ENCODE measurements around the gene PRM3.

PRM3 gene, protein sequence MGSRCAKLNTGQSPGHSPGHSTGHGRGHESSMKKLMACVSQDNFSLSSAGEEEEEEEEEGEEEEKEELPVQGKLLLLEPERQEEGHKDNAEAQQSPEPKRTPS

DNA sequence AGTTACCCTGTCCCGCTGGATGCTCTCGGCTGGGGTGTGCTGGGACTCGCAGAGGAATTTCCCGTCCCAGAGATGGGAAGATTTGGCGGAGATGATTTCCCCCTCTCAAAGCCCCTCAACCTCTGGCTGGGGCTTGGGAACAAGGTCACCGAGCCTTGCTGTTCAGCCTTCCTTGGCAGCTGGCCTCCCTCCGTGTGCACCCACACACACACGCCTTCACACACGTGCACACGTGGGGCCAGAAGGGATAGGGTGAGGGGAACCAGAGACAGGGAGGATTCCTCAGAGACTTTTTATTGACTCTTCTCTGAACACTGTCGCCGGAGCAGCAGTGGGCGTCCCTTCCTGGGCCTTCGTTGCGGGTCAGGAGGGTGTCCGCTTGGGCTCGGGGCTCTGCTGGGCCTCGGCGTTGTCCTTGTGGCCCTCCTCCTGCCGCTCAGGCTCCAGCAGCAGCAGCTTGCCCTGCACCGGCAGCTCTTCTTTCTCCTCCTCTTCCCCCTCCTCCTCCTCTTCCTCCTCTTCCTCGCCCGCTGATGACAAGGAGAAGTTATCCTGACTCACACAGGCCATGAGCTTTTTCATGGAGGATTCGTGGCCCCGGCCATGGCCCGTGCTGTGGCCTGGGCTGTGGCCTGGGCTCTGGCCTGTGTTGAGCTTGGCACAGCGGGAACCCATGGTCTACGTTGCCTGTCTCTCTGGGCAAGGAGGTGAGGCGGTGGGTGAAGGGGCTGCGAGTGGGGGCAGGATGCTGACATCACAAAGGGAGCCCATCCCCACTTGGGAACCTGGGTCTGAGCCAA, at the start of gene PRM3:
TSS of gene PRM3 (minus strand) at position 709 of the 800 bp plus-strand sequence. CDS start at position 675, 34 bp downstream.
- DNase-seq (ENCODE audit: low spot score) = no peak

DNA sequence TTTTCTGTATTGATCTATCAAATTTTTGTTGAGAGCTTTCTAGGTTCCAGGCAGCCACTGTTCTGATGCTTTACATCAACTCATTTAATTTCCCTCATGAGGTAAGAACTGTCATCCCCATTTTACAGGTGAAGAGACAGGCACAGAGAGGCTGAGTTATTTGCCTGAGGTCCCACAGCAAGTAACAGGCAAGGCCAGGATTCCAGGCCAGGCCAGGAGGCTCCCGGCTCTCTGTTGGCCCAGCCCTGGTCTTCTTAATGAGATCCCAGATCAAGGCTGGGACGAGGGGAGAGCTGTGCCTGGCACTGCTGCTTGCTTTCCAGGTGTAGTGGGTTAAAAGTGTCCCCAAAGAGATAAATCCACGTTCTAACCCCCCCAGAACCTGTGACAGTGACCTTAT, 49.4 kb upstream of the PRM3 start:
- no peak for DNase-seq (ENCODE audit: low spot score)

DNA sequence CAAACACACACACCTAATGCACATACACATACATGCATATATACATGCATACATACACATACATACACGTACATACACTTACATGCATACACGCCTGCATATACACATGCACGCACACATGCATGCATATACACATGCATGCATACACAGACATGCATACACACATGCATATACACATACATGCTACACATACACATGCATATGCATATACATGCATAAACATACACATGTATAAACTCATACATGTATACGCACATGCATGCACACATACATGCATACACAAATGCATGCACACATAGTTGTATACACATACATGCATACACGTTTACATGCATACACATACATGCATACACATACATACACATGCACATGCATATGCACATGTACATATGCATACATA, 48.2 kb upstream of the PRM3 start:
- no peak for DNase-seq (ENCODE audit: low spot score)

DNA sequence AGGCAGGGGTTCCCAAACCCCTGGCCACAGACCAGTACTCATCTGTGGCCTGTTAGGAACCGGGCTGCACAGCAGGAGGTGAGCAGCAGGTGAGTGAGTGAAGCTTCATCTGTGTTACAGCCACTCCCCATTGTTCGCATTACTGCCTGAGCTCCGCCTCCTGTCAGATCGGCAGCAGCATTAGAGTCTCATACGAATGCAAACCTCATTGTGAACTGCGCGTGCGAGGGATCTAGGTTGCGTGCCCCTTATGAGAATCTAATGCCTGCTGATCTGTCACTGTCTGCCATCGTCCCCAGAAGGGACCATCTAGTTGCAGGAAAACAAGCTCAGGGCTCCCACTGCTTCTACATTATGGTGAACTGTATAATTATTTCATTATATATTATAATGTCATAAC, 46.7 kb upstream of the PRM3 start:
- DNase-seq (ENCODE audit: low spot score) = no peak

DNA sequence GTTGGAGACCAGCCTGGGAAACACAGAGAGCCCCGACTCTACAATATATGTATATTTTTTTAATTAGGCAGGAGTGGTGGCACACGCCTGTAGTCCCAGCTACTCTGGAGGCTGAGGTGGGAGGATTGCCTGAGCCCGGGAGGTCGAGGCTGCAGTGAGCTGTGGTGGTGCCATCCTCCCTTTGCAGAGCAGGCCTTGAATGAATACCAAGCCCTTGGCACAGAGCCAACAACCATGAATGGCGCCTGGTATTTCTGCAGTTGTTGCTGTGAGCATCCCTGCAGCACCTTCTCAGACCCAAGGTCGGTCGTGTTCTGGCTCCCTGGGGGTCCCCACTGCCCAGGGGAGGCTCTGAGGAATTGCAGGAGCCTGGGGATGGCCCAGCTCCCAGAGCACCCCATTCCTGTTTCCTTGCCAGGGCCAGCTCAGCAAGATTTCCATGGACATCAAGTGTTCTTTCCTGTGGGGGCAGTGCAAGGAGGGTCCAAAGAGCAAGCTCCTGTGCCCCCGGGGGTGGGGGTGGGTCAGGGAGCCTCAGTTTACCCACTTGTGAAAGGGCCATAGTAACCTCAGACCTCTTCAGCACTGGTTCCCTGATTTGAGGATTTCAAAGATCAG, 46.2 kb upstream of the PRM3 start:
- DNase-seq (ENCODE audit: low spot score) = no peak

DNA sequence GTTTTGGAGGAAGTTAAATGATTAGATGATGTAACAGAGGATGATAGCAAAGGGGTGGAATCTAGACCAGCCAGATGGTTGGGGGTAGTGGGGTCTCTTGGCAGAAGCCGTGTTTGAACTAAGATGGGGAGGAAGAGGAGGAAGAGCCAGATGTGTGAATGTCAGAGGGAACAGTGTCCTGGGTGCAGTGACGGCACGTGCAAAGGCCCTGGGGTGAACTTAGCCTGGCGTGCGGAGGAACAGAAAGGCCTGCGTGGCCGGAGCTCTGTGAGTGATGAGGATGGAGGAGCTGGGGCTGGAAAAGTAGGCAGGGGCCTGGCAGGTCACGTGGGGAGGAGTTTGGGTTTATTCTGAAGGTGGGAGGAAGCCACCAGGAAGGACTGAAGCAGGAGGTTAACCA, 45.4 kb upstream of the PRM3 start:
- no peak for DNase-seq (ENCODE audit: low spot score)

DNA sequence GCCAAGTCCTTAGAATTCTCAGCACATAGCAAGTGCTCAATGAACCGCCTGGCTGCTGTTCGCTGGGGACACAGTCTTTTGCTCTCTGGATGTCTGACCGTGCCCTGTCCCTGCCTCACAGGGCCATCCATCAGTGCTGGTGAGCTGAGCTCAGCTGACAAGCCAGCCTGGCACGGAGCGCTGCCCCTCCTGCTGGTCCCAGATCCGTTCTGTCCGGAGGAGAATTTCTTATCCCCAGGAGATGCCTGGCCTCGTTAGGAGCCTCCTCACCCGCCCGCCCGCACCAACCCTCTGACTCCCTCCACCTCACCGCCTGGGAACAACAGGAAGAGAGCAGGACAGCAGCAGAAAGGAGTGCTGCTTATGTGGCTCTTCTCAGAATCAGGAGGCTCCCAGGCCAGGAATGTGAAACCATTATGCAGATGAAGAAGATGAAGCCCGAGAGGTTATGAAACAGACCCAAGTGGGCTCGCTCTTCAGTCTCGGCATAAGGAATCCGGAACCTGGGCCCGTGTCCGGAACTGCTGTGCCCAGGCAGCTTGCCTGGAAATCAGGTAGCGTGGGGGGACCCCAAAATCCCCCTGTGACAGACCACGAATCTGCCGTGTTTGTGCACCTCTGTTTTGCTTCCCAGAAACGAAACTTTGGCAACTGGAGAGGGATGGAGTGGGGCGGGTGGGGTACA, 43.0 kb upstream of the PRM3 start:
- no peak for DNase-seq (ENCODE audit: low spot score)

GRCh38 chr16:11315510-11315909, 42.1 kb upstream of the PRM3 start:
- DNase-seq (ENCODE audit: low spot score) = no peak

GRCh38 chr16:11314309-11314894, 41.0 kb upstream of the PRM3 start:
- DNase-seq (ENCODE audit: low spot score) = no peak

GRCh38 chr16:11313493-11314308, 40.3 kb upstream of the PRM3 start:
- no peak for DNase-seq (ENCODE audit: low spot score)

DNA sequence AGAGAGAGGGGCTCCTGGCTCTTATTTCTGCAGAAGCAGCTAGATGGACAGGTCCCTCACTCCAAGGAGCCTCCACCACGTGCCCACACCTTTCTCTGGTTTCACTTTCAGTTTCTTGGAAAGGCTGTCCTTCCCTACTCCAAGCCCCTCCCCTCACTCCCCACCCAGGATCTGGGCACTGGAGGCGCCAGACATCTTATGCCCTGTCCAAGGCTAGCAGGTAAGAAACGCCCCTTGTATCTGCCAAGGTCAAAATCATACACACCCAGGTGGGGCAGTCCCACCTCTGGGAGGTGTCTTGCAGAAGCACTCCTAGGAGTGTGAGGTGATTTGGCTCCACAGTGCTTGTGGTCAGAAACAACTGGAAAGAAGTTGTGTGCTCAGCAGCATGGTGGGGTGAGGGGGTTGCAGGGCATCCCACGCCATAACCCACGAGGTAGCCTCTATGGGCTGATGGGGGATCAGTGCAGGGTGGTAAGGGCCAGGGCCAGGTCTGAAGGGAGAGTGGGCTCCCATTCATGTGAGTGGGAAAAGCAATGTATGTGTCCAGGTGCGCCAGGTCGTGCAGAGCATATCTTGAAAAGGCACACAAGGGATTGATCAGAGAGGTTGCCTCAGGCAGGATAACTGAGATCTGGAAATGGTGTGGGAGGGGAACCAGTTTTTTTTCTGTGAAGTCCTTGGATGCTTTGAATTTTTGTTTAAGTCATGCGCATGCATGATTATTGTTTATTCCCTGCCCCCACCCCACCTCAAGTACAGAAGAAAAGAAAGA, 39.5 kb upstream of the PRM3 start:
- no peak for DNase-seq (ENCODE audit: low spot score)

GRCh38 chr16:11310997-11311561, 37.6 kb upstream of the PRM3 start:
- DNase-seq (ENCODE audit: low spot score) = no peak

DNA sequence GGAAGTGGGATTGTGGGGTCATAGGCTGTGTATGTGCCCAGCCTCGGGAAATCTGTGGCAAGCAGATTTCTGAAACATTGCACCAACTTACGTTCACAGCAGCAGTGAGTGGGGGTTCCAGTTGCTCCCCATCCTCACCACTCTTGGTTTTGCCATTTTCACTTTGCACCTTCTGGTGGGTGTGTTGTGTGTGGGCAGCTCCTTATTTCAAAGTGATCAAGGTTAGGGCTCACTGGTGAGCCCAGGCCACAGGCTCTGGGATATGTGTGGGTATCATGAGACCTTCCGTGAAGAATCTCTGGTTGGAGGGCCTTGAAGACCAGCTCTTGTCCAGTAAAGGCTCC, 37.2 kb upstream of the PRM3 start:
- no peak for DNase-seq (ENCODE audit: low spot score)

GRCh38 chr16:11309895-11310633, 36.6 kb upstream of the PRM3 start:
- no peak for DNase-seq (ENCODE audit: low spot score)

GRCh38 chr16:11308493-11309283, 35.3 kb upstream of the PRM3 start:
- no peak for DNase-seq (ENCODE audit: low spot score)

GRCh38 chr16:11307639-11308492, 34.4 kb upstream of the PRM3 start:
- no peak for DNase-seq (ENCODE audit: low spot score)

DNA sequence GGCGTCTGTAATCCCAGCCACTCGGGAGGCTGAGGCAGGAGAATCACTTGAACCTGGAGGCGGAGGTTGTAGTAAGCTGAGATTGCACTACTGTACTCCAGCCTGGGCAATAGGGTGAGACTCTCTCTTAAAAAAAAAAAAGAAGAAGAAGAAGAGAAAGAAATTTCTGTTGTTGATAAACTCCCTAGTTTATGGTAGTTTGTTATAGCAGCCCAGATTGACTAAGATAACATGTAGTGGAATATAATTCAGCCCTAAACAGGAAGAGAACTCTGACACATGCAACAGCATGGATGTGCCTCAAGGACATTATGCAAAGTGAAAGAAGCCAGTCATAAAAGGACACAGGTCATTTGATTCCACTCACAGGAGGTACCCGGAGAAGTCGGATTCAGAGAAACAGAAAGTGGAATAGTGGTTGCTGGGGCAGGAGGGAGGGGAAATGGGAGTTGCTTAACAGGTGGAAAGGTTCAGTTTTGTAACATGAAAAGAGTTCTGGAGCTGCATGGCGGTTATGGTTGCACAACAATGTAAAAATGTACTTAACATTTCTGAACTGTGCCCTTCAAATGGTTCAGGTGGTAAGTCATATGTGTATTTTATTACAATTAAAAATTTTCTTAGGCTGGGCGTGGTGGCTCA, 33.7 kb upstream of the PRM3 start:
- no peak for DNase-seq (ENCODE audit: low spot score)

GRCh38 chr16:11306381-11306780, 33.0 kb upstream of the PRM3 start:
- no peak for DNase-seq (ENCODE audit: low spot score)
